T-helper 22 cell (primary cell): ENCODE results near the gene NKD1.

Experiments used
- DNase-seq: peaks from one replicate; pipeline ENCODE4 v3.0.0-alpha.2; 2020; ENCODE audit warnings: low read depth

The NKD1 gene

DNA sequence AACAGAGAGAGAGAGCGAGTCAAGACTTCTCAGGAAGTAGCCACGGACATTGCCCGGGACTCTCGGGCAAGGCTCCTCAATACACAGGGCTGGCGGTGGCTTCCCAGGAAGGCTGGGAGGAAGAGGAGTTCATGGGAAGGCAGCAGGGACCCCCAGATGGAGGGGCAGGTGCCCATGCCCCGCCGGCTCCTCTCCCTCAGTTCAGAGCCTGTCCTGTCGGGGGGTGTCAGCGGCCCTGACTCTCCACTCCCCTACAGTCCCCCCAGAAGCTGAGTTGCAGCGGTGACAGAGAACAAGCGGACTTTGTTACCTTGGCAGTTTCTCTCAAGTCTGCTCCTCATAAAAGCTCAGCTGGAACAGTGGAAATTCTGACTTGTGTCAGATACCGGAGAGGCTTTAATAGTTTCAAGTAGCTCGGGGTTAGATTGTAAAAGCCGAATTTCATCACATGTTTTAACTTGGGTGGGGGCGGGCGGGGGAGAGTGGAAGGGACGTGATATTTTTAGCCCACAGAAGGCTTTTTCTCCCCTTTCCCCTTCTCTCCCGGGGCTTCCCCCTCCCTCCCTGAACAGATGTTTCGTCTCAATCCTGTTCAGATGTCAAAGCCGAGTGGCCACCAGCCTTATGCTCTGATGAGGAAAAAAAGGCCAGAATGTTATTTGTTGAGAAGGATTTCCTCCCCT is 65.2 kb downstream of the NKD1 start:
- DNase-seq: no peak

DNA sequence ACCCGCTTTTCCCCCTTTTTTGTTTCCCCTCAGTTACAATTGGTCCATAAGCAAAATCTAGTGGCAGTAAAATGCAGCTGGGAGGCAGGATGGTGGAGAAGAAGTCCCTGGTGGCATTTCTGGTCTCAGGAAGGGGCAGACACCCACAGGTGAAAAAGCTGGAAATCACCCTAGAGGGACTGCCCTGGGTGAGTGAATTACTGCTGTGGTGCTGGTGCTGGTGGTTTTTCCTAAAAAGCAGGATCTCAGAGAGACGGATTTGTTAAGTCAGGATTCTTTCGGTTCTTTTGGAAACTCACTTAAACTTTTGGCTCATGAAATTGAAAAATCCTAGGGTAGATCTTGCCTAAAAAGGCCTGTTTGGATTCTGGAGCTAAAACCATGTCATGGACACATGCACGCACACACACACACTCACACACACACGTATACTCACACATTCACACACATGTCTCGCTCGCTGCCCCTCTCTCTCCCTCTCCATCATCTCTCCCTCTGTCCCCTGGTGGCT is 65.8 kb downstream of the NKD1 start:
- no peak for DNase-seq

DNA sequence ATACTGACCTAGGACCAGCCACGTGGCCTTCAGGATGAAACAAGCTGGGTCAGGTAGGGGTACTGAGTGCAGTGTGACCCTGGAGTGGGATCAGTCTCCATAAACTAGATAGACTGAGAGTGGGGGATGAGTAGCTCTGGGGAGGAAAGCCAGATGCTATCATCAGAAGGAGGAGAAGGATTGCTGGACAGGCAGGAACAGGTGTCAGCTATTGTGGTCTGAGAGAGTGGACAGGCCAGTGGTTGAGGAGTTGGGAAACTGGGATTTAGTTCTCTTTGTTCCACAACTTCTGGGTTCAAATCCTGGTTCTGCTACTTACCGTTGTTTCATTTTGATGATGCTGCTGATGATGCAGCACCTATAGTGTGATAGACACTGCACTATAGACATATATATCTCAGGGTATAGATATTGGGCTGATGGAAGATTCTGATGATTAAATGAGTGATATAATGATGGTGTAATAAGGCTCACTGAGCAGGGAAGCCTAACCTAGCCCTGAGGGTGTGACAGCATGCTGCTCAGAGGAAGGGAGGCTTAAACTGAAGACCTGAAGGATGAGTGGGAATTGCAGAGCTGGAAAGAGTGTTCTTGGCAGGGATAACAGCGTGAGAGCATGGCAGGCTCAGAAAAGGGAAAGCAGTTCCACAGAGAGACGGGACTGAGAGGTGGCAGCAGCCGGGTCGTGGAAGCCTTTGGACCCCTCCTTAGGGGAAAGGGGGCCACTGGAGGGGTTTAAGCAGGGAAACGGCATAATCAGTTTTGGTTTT is 66.9 kb downstream of the NKD1 start:
- DNase-seq: no peak

DNA sequence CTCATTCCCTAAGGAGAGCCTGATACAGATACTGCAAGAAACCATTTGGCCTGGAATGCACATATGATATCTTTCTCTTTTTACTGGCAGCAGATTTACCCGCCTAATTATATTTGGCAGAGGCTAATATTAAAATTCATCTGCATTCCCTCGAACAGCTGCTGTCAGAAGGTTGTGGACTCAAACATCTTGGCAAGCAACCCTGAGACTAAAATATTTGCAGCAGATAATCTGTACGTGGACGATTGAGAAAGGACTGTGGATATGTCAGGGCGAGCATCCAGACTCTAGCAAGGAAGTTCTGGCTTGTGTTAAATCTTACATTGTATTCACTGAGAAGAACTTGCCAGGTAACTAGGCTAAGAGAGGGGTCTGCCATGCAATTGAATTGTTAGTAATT is 67.7 kb downstream of the NKD1 start:
- DNase-seq: no peak

DNA sequence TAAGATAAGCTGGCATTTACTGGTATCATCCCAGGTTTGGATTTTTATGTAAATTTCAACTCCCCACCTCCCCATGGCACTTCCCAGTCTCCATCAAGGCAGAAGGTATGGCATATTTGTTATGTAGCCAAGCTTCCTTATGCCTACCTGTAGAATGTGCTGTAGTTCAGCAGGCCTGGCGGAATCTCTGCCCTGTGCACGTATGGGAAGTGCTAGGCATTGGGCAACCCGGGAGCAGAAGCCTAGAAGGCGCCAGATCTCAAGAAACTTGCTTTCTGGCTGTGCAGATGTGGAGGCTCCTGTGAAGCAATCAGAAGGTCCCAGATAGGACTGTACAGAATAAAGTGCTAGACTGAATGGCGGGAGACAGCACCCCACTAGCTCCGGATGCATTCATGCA is 68.2 kb downstream of the NKD1 start:
- no peak for DNase-seq

DNA sequence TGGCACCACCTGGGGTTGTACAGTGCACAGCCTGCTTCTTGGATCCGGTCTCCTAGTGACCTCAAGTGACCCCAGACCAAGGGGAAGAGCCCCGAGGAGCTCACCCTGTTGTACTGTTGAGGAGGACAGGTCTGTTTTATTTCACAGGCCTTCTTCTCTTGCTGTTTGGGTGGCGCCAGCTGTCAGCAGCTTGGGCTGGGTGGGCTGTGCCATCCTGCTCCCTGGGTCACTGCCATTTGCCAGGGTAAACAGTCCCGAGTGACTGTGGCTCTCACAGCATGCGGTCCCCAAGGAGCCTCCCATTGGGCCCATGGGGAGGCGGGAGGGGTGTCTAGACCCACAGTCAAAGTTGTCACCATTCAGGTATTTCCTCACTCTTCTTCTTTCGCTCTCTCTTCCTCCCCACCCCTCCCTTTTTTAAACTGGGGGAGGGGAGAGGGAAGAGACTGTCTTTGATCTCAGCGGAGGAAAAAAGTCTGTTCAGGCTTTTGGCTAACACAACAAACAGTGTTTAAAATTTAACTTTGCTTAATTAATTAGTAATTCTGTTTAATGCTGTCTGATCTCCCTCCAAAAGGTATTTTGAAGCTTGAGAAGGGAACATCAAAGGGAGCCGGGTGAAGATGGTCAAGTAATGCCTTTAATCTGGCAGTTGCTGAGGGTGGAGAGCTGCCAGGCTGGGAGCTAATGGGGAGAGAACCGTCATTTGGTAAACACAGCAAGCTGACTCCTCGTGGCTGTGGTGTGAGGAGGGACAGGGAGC is 68.9 kb downstream of the NKD1 start:
- no peak for DNase-seq

DNA sequence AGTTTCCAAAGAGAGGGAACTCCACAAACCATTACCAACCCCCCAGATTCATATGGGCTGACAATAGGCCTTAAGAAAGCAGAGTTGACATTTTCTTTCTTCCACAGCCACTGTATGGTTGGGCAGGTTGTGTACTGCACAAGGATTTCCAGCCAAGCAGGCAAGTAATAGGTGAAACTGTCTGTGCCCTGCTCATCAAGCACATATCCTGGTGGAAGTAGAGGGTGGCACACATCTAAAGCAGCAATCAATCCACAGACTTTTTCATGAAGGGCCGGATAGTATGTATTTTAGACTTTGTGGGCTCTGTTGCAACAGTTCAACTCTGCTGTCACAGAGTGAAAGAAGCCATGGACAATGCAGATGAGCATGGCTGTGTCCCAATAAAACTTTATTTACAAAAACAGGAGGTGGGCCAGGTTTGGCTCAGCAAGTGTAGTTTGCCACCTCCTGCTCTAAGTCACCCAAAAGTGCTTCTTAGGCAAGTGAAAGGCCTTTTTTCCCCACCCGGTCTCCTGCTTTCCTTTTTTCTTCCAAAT is 69.5 kb downstream of the NKD1 start:
- DNase-seq: no peak

DNA sequence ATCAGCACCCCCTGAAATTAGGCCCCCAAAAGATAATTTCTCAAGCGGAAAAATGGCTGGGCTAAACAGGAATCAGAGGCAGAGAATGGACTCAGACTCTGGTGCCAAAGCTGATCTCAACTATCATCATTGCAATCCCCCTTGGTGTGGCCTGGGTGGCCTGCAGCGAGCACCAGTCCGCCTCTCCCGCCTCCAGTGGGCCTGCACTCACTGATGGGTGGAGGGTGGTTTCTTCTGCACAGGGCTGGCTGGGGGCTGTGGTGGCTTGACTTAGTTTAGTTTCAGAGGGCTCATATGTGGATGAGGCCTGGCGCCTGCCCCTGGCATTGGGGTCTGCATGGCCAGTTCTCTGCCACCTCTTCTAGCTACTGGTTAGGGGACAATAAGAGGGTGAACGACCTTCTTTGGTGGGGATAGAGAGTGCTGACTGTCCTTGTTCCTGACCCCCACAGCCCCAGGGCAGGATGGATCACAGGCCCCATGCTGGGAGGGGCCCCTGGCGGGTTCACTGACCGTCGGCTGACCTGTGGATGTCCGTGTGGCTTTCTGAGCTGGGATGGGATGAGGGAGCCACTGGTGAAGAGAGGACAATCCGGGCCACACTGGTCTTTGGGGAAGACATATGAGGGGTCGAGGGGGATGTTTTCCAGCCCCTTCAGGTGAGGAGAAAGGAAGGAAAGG is 70.2 kb downstream of the NKD1 start:
- no peak for DNase-seq

DNA sequence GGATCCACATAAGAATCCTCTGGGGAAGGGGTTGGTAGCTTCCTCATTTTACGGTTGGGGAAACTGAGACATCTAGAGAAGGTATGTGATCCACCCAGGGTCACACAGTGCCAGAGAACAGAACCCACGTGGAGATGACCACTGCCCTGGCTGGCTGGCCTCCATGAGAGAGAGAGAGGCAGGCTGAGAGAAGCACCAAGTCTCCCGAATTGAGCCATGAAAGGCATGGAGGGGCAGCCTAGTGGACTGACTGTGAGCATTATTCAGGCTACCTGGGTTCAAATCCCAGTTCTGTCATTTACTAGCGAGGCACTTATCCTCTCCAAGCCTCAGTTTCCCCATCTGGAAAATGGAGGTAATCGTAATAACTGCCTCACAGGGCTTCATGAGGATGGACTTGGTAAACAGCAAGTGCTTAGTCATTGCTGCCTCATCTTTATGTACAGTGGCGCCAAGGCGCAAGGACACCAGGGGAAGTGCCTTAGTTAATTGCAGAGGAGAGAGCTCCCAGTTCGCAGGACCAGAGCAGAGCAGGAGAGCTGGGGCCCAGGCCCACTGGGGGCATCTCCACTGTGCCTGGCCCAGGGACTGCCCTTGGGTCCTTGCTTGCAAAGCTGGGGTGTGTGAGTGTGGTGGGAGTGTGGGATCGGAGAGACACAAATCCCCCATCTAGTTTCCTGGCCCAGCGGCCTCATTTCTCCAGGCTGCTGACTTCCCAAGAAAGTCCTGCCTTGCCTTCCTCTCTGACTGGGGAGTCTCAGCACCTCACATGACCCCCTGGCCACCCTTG is 71.7 kb downstream of the NKD1 start:
- no peak for DNase-seq

DNA sequence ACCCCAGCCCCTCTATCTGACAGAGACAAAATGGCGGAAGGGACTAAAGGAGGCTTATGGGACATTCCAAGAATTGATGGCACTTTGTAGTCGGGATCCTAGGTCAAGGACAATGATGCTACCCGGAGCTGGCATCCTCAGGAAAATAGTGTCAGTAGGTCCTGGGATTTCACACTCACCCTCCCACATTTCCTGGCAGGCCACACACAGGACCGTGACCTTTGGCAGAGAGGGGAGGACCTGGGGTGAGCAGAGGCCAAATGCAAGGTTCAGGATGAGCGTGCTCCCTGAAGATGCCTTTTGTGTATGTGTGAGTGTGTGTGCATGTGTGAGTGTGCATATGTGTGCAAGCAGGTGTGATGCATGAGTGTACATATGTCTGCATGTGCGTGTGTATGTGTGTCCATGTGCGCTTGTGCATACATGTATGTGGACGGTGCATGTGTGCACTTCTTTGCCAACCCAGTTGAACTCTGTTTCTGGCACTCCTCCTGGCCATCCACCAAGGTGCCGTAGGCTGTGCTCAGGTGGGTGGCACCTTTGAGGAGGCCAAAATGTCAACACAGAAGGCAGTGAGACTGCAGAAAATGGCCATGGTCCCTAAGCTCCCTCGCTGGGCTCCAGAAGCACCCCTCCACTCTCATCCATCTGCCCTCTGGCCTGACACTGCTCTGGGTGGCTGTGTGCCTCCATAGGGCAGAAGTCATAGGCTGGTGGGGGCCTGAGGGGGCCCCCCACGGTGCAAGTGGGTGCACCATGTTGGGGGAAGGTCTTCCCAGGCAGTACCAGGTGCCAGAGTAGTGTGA is 72.7 kb downstream of the NKD1 start:
- no peak for DNase-seq

DNA sequence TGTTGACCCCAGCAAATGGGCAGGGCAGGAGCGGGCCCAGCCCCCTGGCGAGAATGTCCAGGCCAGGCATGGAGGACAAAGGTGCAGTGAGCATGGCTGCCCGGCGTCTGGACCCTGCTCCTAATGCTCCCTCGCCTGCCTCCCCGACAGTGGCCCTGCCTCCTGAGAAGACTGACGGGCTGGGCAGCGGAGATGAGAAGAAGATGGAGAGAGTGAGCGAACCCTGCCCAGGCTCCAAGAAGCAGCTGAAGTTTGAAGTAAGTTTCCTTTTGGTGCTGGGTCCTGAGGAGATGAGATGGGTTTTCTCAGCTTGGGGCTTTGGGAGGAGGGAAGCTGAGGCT is 73.2 kb downstream of the NKD1 start:
- DNase-seq: no peak

DNA sequence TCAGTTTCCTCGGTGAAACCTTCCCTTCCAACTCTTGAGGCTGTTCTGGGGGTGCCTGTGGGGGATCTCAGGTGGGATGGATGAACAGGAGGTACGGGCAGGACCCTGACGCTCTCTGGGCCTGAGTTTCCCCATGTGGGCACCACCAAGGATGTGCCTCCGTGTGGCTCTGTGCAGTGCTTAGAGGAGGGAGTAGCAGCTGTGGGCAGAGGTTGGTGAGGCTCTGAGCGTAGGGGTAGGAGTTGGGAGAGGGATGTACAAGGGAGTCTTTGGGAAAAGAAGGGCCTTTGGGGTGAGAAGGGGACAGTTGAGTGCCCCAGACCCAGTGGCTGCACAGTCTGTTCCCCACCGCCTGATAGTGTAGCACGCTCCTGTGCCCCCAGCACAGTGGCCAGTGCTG is 73.8 kb downstream of the NKD1 start:
- no peak for DNase-seq

DNA sequence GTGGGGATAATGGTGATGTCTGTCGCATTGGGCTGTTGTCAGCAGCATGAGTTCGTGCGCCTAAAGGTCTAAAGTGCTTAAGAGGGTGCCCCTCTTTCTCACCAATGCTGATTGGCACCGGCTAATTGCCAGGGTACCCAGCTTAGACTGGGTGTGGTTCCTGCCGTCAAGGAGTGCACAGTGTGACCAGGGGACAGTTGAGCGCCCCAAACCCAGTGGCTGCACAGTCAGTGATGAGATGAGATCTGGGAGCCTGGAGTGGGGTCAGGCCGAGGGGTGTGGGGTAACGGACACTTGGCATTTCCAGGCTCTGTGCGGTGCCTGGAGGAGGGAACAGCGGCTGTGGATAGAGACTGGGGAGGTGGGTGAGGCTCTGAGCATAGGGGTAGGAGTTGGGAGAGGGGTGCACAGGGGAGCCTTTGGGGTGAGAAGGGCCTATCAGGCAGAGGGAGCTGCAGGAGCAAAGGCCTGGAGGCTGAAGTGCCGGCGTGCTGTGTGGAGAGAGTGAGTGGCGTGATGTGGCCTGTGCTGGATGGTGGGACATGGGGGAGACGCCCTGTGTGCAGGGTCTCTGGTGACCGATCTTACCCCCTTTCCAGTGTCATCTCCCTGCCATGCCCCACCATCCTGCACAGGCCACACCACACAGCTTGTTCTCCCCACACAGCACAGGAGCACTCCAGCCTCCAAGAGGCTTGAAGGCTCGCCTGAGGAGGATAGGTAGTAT is 74.6 kb downstream of the NKD1 start:
- no peak for DNase-seq

DNA sequence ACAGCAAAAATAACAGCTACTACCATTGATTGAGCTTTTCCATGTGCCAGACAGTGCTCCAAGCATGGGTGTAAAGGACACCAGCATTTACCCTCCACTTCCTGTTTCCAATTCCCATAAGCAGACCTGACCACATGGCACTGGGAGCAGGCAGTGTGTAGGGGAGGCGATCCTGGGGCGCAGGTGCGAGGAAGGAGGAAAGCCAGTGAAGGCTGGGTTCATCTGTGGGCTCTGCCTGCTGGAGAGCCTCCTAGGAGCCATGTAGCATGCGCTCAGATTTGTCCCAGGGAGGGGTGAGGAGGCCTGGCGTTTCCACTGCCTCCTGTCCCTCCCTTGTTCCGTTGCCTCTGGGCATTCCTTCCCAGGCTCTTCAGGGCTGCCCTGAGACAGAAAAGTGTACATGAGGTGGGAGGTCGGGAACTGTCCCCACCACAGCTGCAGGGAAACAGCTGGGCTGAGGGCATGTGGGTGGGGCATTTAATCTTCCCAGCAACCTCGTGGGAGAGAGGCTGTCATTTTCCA is 76.3 kb downstream of the NKD1 start:
- DNase-seq: no peak

DNA sequence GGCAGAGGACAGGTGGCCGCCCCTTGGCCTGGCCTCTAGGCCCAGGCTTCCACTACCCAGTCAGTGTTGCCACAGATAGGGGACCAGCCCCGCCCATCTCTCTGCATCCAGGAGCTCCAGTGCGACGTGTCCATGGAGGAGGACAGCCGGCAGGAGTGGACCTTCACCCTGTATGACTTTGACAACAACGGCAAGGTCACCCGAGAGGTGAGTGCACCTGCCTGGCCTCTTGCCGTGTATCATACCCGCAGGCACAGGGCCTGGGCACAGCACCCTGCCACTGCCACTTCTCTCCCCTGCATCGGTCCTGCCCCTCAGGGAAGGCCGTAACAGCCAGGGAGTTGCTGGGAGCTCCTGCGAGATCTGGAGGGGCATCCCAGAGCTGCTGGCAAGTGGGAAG is 77.2 kb downstream of the NKD1 start:
- no peak for DNase-seq

DNA sequence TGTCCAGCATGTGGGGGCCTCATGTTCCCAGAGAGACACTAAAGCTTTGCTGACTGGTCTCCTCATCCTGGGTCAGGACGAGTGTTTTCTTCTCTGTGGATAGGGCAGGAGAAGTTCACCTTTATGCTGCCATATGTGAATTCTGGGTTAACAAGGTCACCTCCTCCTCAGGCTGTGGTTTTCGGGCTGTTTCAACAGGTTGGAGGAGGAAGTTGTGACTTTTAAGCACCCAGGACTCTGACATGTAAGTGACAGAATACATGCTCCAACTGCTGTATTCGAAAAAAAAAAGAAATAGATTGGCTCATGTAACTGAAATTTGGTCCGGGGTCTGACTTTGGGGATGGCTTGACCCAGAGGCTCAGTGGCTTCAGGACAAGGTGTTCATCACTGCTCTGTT is 78.7 kb downstream of the NKD1 start:
- DNase-seq: no peak

DNA sequence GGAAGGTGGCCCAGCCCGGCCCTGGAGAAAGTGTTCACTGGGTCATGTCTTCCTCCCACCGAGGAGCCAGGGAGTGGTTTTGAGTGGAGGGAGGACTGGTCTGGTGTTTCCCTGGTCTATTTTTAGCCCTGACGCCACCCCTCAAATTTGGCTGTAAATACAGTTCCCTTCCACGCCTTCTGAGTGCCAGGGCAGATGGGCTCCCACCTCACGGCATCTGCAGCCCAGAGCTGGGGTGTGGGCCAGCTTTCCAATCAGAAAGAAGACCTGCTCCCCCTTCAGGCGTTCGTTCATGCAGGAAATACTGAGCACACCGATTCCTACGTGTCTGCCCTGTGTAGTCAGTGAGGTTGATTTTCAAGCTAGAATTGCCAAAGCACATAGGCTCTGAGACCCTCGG is 79.2 kb downstream of the NKD1 start:
- no peak for DNase-seq

DNA sequence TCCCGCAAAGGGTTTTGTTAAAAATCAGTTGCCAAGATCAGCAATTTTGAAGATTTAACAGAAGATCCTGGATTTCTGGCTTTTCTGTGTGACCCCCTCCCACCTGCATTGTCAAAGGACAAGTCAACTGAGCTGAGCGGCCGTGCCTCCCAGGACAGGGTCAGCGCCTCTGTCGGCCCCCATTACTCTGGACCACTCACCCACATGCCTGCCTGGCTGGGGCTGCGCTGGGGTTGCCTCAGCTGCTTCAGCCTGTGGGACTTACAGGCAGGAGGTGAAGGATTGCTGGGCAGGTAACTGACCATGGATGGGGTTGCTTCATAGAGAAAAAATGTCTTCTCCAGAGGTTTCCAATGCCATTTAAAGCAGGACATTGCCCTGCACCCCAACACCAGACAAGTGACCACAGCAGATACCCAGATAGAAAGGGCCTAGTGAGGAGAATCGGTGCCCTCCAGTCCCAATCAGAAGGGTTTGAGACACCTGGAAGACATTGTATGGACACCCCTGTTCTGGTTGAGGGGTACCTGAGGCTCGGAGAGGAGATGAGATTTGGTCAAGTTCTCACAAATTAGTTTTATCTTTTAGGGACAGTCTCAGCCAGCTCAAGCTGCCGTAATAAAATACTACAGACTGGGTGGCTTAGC is 80.1 kb downstream of the NKD1 start:
- DNase-seq: no peak

DNA sequence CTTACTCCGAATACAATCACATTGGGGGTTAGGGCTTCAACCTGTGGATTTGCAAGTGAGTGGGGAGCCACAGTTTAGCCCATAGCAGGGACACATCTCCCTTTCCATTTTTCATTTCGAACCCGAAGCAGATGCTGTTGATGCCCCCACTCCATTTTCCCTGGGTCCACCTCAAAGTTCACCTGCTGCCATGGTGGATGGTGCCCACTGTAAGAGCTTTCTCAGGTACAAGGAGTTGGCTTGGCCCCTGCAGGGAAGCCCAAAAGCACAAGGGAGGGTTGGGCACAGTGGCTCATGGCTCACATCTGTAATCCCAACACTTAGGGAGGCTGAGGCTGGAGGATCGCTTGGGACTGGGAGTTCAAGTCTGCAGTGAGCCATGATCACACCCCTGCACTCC is 81.1 kb downstream of the NKD1 start:
- DNase-seq: no peak
